Lung microvascular endothelial cell (primary cell): ENCODE results near the gene GARIN5B. TPM values are rescaled to one million over a fixed set of nuclear protein-coding genes. Genes with fewer than 3 reads are reported as not detected.

Source experiments
- DNase-seq, 2 donors: peaks; one replicate each; pipeline versions ENCODE4 v3.0.0 to v3.0.0-alpha.2; 2010; ENCODE audit warnings: low read depth in 2 of 2
- total RNA-seq: library from RNA; depleted of rRNA; stranded (reverse); fragments of >200 nt; gene quantifications from 2 replicates; pipeline ENCODE4 v1.2.1, GENCODE V29; 2014

The GARIN5B gene
- total RNA-seq, 1 donor from 2014 or later, result not detected

- DNase-seq, result no peak
These were observed 38.4 kb downstream of the GARIN5B start for GRCh38 chr19:55324662-55325061.

GRCh38 chr19:55322204-55322885, 40.7 kb downstream of the GARIN5B start:
- DNase-seq, result no peak

- DNase-seq, result no peak
These were observed 41.5 kb downstream of the GARIN5B start for GRCh38 chr19:55321466-55322137.

- DNase-seq, result no peak
These were observed 42.1 kb downstream of the GARIN5B start for GRCh38 chr19:55320844-55321419.

- DNase-seq, result peak; percentile 18 to 44
These were observed 43.3 kb downstream of the GARIN5B start for GRCh38 chr19:55319785-55320184.

- DNase-seq, result no peak
These were observed 46.4 kb downstream of the GARIN5B start for GRCh38 chr19:55316646-55317045.

GRCh38 chr19:55315956-55316525, 47.0 kb downstream of the GARIN5B start:
- DNase-seq, result no peak

- no peak for DNase-seq
These were observed 48.7 kb downstream of the GARIN5B start for GRCh38 chr19:55314396-55314795.

GRCh38 chr19:55312621-55313512, 50.2 kb downstream of the GARIN5B start:
- no peak for DNase-seq

GRCh38 chr19:55311797-55312196, 51.3 kb downstream of the GARIN5B start:
- DNase-seq, result no peak

GRCh38 chr19:55311397-55311796, 51.7 kb downstream of the GARIN5B start:
- no peak for DNase-seq

GRCh38 chr19:55310498-55310897, 52.6 kb downstream of the GARIN5B start:
- no peak for DNase-seq

GRCh38 chr19:55309448-55309847, 53.6 kb downstream of the GARIN5B start:
- no peak for DNase-seq

- no peak for DNase-seq
These were observed 54.8 kb downstream of the GARIN5B start for GRCh38 chr19:55308281-55308680.

GRCh38 chr19:55306712-55307111, 56.3 kb downstream of the GARIN5B start:
- no peak for DNase-seq

GRCh38 chr19:55305983-55306562, 57.0 kb downstream of the GARIN5B start:
- DNase-seq, result no peak

GRCh38 chr19:55305491-55305890, 57.6 kb downstream of the GARIN5B start:
- peak; percentile 35 to 58 for DNase-seq

GRCh38 chr19:55304980-55305379, 58.1 kb downstream of the GARIN5B start:
- no peak for DNase-seq
